Islet precursor cell (in vitro differentiated cells): ENCODE results near the gene CD8A.
A peak's percentile ranks its signal among the peaks of the same experiment; 100 is the strongest.
"Not testable (repeated sequence)": the region's sequence is repeated elsewhere in the genome, so short reads cannot be mapped to it uniquely, and the experiment has no call there.

ENCODE experiments used
- DNase-seq: peaks from one replicate; pipeline ENCODE4 v3.0.0-alpha.2; 2018

Gene CD8A

DNA sequence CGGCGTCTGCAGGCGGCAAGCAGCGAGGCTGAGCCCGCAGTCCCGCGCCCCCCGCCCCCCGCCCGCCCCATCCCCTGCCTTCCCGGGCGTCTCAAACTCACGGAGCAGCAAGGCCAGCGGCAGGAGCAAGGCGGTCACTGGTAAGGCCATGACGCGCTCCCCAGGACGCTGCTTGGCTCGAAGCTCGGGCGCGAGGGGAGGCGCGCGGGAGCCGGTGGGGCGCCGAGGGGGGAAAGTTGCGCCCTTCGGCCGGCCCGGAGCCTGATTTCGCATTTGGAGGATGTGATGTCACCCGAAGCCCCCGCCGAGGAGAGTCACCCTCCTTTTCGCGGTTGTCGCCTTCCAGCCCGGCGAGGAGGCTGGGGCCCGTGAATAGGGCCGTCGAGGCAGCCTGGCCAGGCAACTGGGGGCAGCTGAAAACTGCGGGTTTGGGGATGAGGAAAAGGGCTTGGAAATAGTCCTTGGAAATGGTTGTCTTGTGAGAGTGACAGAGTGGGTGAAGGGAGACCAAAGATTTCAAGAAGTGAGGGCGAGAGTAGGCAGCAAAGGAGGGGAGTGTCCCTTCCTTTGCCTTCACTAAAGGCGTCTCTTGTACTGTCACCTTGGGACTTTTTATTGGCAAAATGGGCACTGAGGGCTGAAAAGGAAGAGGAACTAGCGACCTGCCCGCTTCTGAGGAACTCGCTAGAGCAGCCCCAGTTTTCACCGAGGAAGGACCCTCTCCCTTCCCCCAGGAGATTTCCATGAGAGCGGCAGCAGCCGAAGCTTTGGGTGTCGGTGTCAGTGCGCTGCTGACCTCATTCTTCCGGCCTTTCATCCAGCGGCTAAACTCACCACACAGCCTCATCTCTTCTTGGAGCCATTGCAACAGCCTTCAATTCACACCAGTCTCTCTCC, at the start of gene CD8A:
Gene CD8A (minus strand): TSS at position 238 of the 897 bp plus-strand sequence. CDS start 88 bp downstream, at position 150.
- DNase-seq = no peak

- DNase-seq = not testable (repeated sequence)
These were observed 49.3 kb upstream of the CD8A start for GRCh38 chr2:86839871-86840548.

DNA sequence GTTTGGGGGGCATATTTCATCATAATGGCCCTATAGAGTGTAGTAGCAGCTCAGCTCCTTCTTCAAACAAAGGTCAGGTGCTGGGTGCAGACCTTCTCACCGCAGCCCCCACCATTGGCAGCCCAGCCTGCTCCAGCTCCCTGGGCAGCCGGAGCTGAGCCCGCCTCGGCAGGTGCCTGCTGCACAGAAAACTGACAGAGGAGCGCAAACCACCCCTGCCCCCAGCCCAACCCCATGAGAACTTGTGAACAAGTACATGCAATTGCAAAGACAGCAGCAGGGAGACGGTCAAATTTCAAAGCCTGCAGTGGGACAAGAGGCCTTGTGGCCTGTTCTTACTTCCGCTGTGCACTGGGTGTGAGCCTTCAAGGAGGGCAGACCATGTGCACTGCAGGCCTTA, 48.7 kb upstream of the CD8A start:
- not testable (repeated sequence) for DNase-seq

DNA sequence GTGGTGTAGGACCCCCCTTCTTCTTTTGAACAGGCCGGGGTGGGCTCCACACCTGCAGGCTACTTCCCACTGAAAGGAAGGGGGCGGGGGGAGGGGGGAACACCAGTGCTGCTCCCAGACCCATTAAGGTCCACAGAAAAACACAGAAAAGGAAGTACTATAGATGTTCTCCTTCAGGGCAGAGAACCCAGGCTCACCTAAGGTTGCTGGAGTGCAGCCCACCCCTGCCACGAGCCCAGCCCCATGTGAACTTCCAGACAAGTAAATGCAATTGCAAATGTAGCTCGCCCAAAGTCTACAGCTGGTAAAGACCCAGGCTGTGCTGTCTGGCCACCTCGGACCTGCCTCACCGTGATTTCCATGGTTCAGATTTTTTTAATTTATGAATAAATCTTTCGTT, 47.0 kb upstream of the CD8A start:
- not testable (repeated sequence) for DNase-seq

DNA sequence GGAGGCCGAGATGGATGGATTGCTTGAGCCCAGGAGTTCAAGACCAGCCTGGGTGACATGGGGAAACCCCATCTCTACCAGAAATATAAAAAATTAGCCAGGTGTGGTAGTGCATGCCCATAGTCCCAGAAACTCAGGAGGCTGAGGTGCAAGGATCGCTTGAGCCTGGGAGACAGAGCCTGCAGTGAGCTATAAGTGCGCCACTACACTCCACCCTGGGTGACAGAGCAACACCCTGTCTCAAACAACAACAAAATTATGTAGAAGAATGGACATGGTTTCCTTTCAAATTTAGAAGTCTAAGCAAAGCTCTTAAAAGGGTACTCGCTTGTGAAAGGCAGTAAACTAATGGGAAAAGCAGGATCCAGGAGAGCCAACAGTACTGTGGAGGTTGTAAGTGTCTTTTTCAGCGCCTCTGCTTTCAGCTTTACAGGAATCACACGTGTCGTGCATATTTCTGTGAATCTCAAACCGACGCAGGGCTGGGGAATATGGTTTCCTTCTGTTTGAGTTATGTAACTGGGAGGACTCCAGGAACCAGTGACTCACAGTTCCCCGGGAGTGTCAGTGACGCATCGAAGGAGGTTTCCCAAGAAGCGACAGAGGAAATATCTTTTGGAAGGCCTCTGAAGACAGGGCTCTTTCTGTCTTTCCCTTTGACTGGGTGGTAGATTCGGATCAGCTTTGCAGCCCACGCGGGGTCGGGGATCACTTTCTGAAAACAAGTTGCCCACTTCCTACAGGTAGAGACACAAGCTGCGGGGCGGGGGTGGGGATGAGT, 46.4 kb upstream of the CD8A start:
- DNase-seq = peak; percentile 65

DNA sequence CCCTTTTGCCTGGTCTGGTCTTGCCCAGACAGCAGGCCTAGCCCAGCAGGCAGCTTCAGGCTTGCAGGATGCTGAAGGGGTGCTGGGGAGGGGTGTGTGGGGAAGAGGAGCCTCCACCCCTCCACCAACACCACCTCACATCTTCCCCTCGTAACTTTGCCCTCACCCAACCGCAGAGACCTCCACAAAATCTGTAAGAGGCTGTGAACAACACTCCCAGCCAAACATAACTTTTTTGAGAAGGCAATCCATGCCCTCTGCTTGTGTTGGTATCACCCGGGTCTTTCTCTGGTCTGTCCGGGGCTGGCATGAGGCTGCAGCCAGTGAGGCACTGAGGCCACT, 44.8 kb upstream of the CD8A start:
- DNase-seq = not testable (repeated sequence)

DNA sequence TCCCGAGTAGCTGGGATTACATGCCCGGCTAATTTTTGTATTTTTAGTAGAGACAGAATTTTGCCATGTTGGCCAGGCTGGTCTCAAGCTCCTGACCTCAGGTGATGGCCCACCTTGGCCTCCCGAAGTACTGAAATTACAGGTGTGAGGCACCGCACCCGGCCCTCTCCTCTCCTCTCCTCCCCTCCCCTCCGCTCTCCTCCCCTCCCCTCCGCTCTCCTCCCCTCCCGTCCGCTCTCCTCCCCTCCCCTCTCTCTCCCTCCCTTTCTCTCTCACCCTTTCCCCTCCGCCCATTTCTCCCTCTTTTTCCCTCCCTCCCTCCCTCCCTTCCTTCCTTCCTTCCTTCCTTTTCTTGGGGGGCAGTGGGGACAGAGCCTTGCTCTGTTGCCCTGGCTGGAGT, 42.6 kb upstream of the CD8A start:
- no peak for DNase-seq

DNA sequence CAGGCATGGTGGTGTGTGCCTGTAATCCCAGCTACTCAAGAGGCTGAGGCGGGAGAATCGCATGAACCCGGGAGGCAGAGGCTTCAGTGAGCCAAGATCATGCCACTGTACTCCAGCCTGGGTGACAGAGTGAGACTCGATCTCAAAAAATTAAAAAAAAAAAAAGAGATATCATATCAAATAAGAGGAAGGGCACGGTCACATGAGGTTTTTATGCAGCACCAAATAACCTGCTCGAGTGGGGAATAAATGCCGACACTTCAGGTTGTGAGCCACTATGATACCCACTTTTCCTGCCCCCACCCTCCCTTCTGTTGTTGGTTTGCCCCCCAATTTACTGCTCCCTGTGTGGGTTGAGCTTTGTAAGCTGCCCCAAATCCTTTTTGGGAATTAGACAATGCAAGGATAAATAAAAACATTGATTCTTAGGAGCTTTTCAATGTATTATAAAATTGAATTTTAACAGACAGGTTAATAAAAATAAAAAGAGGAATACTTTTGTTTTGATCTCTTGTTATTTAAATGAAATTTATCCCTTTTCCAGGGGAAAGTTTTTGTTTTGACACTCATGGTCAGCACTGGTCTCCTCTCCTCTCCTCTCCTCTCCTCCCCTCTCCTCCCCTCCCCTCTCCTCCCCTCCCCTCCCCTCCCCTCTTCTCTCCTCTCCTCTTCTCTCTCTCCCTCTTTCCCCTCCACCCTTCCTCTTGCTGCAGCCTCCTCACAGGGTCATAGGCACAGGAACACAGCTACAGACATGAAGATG, 41.8 kb upstream of the CD8A start:
- DNase-seq = no peak

DNA sequence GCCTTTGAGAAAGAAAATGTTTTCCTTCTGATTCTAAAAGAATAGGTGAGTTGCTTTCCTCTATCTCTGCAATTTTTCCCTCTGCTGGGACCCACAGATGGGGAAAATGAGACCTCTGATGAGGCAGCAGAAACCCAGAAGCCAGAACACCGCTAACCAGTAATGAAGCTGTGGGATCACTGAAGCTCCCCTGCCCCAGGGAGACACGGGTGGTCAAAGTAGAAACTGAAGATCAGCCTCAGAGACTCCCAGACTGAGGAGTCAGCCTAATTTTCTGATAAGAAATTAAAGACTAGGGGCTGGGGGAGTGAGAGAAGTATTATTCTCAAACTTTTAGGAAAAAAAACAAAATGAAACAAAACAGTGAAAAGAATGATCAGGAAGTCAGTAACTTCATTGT, 40.8 kb upstream of the CD8A start:
- no peak for DNase-seq

GRCh38 chr2:86826951-86827350, 36.2 kb upstream of the CD8A start:
- no peak for DNase-seq

GRCh38 chr2:86825693-86826381, 35.1 kb upstream of the CD8A start:
- DNase-seq = no peak

GRCh38 chr2:86825036-86825692, 34.5 kb upstream of the CD8A start:
- DNase-seq = no peak

DNA sequence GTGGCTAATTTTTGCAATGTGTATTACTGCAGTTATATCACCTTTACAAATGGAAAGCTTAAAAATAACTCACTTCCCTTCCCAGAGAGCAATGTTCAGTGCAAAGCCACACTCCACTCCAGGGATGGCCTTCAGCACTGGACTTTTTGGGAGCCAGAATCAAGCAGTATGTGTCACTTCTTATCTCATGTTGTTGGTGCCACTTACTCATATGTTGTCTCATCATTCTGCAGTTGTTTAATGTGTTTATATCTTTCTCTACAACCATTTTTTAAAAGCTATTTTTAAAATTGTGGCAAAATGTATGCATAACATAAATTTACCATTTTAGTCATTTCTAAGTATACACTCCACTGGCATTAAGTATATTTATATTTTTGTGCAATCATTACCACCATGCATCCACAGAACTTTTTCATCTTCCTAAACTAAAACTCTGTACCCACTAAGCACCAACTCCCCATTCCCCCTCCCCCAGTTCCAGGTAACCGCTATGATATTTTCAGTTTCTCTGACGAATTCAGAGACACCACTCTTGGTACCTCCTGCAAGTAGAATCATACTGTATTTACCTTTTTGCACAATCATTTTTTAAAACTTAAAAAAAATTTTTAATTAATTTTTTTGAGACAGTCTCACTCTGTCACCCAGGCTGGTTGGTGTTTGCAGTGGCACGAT, 32.1 kb upstream of the CD8A start:
- DNase-seq = no peak

DNA sequence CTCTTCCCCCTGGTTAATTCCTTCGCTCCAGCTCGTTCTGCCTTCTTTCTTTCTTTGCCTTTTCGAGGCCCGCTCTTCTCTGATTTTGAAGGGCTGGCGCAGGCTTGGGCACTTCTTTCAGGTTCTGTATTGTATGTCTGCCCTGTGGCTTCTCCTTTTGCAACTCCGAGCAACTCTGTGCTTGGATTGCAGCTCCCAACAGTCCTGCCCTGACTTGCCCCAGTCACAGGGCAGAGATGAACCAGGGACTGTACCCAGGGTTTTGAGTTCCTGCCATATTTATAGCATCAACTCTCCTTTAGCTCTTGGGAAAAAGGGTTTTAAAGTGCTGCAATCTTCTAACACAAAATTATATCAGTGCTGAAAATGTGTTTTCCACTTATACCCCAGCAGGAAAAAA, 31.1 kb upstream of the CD8A start:
- DNase-seq = no peak

DNA sequence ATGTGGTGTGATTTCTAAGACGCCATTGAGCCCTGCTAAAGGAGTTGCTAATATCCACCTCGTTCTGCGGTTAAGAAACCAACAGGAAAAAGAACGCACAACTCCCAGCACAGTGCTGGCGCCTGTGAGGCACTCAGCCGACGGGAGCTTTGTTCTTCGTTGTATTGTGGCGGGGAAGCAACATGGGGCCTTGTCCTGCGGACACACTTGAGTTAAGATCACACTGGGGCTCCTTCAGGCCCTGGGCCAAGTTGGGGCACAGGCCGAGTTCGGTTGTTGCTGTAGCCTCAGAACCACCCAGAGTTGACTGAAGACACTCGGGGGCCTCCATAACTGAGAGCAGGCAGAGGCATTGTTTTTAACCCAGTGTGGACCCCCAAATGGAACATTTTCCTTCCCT, 30.6 kb upstream of the CD8A start:
- no peak for DNase-seq

DNA sequence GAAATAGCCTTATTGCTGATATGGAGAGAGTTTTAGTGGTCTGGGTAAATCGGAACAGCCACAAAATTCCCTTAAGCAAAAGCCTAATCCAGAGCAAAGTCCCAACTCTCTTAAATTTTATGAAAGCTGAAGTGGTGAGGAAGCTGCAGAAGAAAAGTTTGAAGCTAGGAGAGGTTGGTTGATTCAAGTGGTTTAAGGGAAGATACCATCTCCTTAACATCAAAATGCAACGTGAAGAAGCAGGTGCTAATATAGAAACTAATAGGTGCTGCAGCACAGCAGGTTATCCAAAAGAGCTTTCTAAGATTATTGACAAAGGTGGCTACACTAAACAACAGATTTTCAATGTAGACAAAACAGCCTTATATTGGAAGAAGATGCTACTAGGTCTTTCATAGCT, 28.2 kb upstream of the CD8A start:
- DNase-seq = no peak

- DNase-seq = no peak
These were observed 27.5 kb upstream of the CD8A start for GRCh38 chr2:86818114-86818801.

GRCh38 chr2:86815611-86816010, 24.9 kb upstream of the CD8A start:
- DNase-seq = no peak

GRCh38 chr2:86809481-86810121, 18.9 kb upstream of the CD8A start:
- DNase-seq = no peak
